GM12878 (cell line): ENCODE results near the gene BZW1. TPM values are rescaled to one million over a fixed set of nuclear protein-coding genes. Genes with fewer than 3 reads are reported as not detected.

Experiments used
- BMI1 ChIP-seq: fragments of 450-650 bp; IDR thresholded peaks from 2 replicates; pipeline ENCODE4 v1.6.1; 2016; ENCODE audit warnings: mild to moderate bottlenecking, moderate library complexity, borderline replicate concordance
- CBX5 ChIP-seq: sonication (generic); IDR thresholded peaks from 2 replicates; pipeline ENCODE4 v1.6.1; 2016; ENCODE audit warnings: low read depth, moderate library complexity, mild to moderate bottlenecking, inconsistent platforms
- CEBPB ChIP-seq, 2 experiments: fragments of 150-350 bp in 1 of 2; IDR thresholded peaks; 2 replicates each; pipeline ENCODE4 v1.6.1; 2012 to 2014; ENCODE audit warnings: low read depth in 2 of 2, low read length in 2 of 2, borderline replicate concordance in 1 of 2, inconsistent platforms in 1 of 2
- CHD2 ChIP-seq: IDR thresholded peaks from 2 replicates; pipeline ENCODE4 v1.6.1; 2011; ENCODE audit warnings: low read depth, low read length, improper control_type of control experiment, borderline replicate concordance
- CREB1 ChIP-seq: IDR thresholded peaks from 2 replicates; pipeline ENCODE4 v1.6.1; 2012; ENCODE audit warnings: low read depth, mild to moderate bottlenecking, inconsistent platforms
- CUX1 ChIP-seq: IDR thresholded peaks from 2 replicates; pipeline ENCODE4 v1.6.1; 2012; ENCODE audit warnings: improper control_type of control experiment, low read depth, low read length; ENCODE audit not compliant: insufficient replicate concordance
- E2F4 ChIP-seq: IDR thresholded peaks from 2 replicates; pipeline ENCODE4 v1.6.1; 2012; ENCODE audit warnings: low read depth, low read length, improper control_type of control experiment
- MAX ChIP-seq: IDR thresholded peaks from 2 replicates; pipeline ENCODE4 v1.6.1; 2012; ENCODE audit warnings: low read depth, low read length, improper control_type of control experiment
- NBN ChIP-seq: fragments of 450-650 bp; IDR thresholded peaks from 2 replicates; pipeline ENCODE4 v1.6.1; 2016
- NRF1 ChIP-seq: conservative IDR thresholded peaks from 2 replicates; pipeline ENCODE4 v1.6.1; 2011; ENCODE audit warnings: mild to moderate bottlenecking, low read depth, low read length, improper control_type of control experiment
- POLR2AphosphoS2 ChIP-seq: IDR thresholded peaks from 2 replicates; pipeline ENCODE4 v1.6.1; 2011; ENCODE audit warnings: low read depth, mild to moderate bottlenecking, low read length, improper control_type of control experiment, moderate library complexity
- RELB ChIP-seq: fragments of 450-650 bp; IDR thresholded peaks from 2 replicates; pipeline ENCODE4 v1.6.1; 2017; ENCODE audit warnings: low read depth, mild to moderate bottlenecking, moderate library complexity
- RUNX3 ChIP-seq: IDR thresholded peaks from 2 replicates; pipeline ENCODE4 v1.6.1; 2012; ENCODE audit warnings: low read length, inconsistent platforms
- SIN3A ChIP-seq: IDR thresholded peaks from 2 replicates; pipeline ENCODE4 v1.6.1; 2012; ENCODE audit warnings: low read depth, low read length, improper control_type of control experiment
- SMARCA5 ChIP-seq: fragments of 450-650 bp; IDR thresholded peaks from 2 replicates; pipeline ENCODE4 v1.6.1; 2017; ENCODE audit warnings: mild to moderate bottlenecking
- TCF3 ChIP-seq: IDR thresholded peaks from 2 replicates; pipeline ENCODE4 v1.6.1; 2012; ENCODE audit warnings: low read depth, mild to moderate bottlenecking, low read length, borderline replicate concordance; ENCODE audit not compliant: insufficient read depth
- ZNF592 ChIP-seq: fragments of 450-650 bp; IDR thresholded peaks from 2 replicates; pipeline ENCODE4 v1.6.1; 2017; ENCODE audit warnings: mild to moderate bottlenecking, moderate library complexity
- polyA plus RNA-seq, 11 experiments: library from polyadenylated mRNA; depleted of rRNA in 4 of 11; unstranded in 6 of 11; stranded (reverse) in 5 of 11; fragments of >200 nt; fragmentation: Nextera tagmentation in 4 of 11; fragmentation: Illumina TruSeq in 1 of 11; extraction: Ambion mirVana in 4 of 11; extraction: Trizol in 1 of 11; gene quantifications; 1 replicate in 1 of 11; 2 replicates in 10 of 11; pipeline versions ENCODE4 v1.2.1 to v1.2.3, GENCODE V29; 2011 to 2016; ENCODE audit warnings: inconsistent platforms in 2 of 11, missing spikeins in 2 of 11, low read depth in 1 of 11
- total RNA-seq, 4 experiments: library from RNA; depleted of rRNA in 3 of 4; stranded (reverse); fragments of >200 nt in 3 of 4; fragmentation: Illumina TruSeq in 1 of 4; extraction: Trizol in 1 of 4; gene quantifications; 2 replicates each; pipeline versions ENCODE4 v1.2.1 to v1.2.3, GENCODE V29; 2013 to 2021

The BZW1 gene
- total and polyA plus RNA-seq, 10 of the 15 experiments (the other 5 are each of a cell fraction or from before 2014, with no cell fraction given) = 186 to 349 (median 269) TPM

GRCh38 chr2:200811333-200812121, at the start of gene BZW1 (continued):
- no peak for TF ChIP-seq CUX1
- TF ChIP-seq CHD2 = peak; percentile 99
- TF ChIP-seq MAX = no peak
- peak; percentile 50; the same call in 1 of the 2 replicates for TF ChIP-seq TCF3
- peak; percentile 99 for TF ChIP-seq RELB
- peak; percentile 96 for TF ChIP-seq NBN
- 0 out of 2 replicates have a peak, but pooled peaks have one; percentile 30 for TF ChIP-seq CBX5
- no peak for TF ChIP-seq BMI1
- TF ChIP-seq SIN3A = peak; percentile 42; the same call in 1 of the 2 replicates
- peak; percentile 75 for TF ChIP-seq CREB1
- peak; percentile 88 for TF ChIP-seq POLR2AphosphoS2
- no peak for TF ChIP-seq NRF1
- TF ChIP-seq RUNX3 = no peak; the same call in 1 of the 2 replicates
- TF ChIP-seq E2F4 = no peak
- TF ChIP-seq CEBPB (IDR thresholded peaks at IDR 0.05; ENCODE audit: borderline replicate concordance in 1 of 2, low read depth in 2 of 2, low read length in 2 of 2) = no peak
- no peak for TF ChIP-seq ZNF592
- no peak for TF ChIP-seq SMARCA5
